ENCODE results near the gene TPM2.

DNA sequence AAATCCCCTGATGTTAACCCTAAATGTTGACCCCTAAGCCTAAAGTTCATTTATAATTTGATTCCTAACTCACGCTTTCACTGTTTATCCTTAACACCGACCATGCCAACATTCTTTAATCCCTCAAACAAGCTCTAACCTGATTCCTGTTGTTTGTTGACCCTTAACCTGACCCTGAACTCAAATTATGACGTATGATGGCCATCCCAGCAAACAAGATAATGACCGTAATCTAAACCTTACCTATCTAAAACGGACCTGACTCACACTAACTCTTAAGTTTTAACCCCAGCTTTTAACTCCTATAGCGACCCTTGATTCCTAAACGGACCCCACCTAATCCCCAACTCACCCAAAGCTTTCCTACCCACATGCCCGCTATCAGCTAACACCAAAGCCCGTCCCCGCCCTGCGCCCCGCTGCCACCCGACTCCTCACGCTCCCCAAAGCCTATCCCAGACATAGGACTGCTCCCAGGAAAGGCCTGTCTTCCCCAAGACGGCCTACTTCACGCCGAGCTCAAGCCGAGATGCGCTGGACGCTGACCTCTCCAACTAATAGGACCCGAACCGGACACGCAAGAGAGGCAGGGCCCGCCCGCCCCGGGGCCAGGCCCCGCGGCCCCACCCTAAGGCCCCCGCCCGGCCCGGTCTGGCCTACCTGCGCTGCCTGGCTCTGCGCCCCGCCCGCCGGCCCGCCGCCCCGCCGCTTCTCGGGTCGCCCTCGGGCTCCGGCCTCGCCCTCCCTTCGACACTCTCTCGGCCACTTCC lies 41.9 kb upstream of the TPM2 start:
- TF ChIP-seq, protein P1, sequence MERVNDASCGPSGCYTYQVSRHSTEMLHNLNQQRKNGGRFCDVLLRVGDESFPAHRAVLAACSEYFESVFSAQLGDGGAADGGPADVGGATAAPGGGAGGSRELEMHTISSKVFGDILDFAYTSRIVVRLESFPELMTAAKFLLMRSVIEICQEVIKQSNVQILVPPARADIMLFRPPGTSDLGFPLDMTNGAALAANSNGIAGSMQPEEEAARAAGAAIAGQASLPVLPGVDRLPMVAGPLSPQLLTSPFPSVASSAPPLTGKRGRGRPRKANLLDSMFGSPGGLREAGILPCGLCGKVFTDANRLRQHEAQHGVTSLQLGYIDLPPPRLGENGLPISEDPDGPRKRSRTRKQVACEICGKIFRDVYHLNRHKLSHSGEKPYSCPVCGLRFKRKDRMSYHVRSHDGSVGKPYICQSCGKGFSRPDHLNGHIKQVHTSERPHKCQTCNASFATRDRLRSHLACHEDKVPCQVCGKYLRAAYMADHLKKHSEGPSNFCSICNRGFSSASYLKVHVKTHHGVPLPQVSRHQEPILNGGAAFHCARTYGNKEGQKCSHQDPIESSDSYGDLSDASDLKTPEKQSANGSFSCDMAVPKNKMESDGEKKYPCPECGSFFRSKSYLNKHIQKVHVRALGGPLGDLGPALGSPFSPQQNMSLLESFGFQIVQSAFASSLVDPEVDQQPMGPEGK (CRISPR knock-in tag; IDR thresholded peaks at IDR 0.05; ENCODE audit: borderline replicate concordance), result no peak
- TF ChIP-seq PPARA (CRISPR knock-in tag; IDR thresholded peaks at IDR 0.05; ENCODE audit: borderline replicate concordance) (no peak), SNAI2 (CRISPR knock-in tag; IDR thresholded peaks at IDR 0.05) (no peak), TOX (CRISPR knock-in tag; IDR thresholded peaks at IDR 0.05; ENCODE audit: borderline replicate concordance) (no peak), ARNTL (CRISPR knock-in tag; IDR thresholded peaks at IDR 0.05; ENCODE audit: borderline replicate concordance, low read depth) (no peak), ZNF565 (CRISPR knock-in tag; conservative IDR thresholded peaks at IDR 0.05; ENCODE audit: low read depth) (no peak)
